ENCODE results near the gene KATNBL1. TPM values are rescaled to one million over a fixed set of nuclear protein-coding genes. Genes with fewer than 3 reads are reported as not detected.

The KATNBL1 gene
- total and polyA plus RNA-seq, 2 experiments from 2014 or later: 55.4 to 166 TPM

GRCh38 chr15:34128898-34129297 is 81.0 kb downstream of the KATNBL1 start:
- no peaks in the 10 kb centered on the region for H4K20me1 ChIP-seq (ENCODE audit: insufficient read depth, poor library complexity, severe bottlenecking)
- H3K36me3 ChIP-seq (replicated peaks; ENCODE audit: insufficient read depth, low read depth): no peaks in the 10 kb centered on the region
- H3K4me3 ChIP-seq: no peak overlapping the region
- no peaks in the 10 kb centered on the region for H3K9me2 ChIP-seq (replicated peaks; ENCODE audit: insufficient read depth)
- no peaks in the 10 kb centered on the region for H3K27me3 ChIP-seq
- no peak for DNase-seq (ENCODE audit: low spot score)
- H3K79me2 ChIP-seq: no peaks in the 10 kb centered on the region
- no peak overlapping the region for H3K27ac ChIP-seq
- WGBS (ENCODE audit: low lambda C conversion rate, missing lambda C conversion rate): 45% methylated on average over 2 of the region's 2 CpGs
- TF ChIP-seq CTCF (IDR thresholded peaks at IDR 0.05; ENCODE audit: poor library complexity): no peak
- no peak for TF ChIP-seq EZH2phosphoT487 (IDR thresholded peaks at IDR 0.05; ENCODE audit: low read depth, severe bottlenecking, unreplicated experiment)
- TF ChIP-seq EZH2 (IDR thresholded peaks at IDR 0.05; ENCODE audit: borderline replicate concordance): no peak
- H2AFZ ChIP-seq: no peak overlapping the region
- H3K4me1 ChIP-seq (ENCODE audit: insufficient read depth): no peaks in the 10 kb centered on the region
- no peaks in the 10 kb centered on the region for H3K9me3 ChIP-seq (ENCODE audit: low read depth)
- H3K4me2 ChIP-seq: no peak overlapping the region

GRCh38 chr15:34126522-34126921 is 83.4 kb downstream of the KATNBL1 start:
- TF ChIP-seq EZH2 (IDR thresholded peaks at IDR 0.05; ENCODE audit: borderline replicate concordance): no peak
- no peak for TF ChIP-seq CTCF (IDR thresholded peaks at IDR 0.05; ENCODE audit: poor library complexity)
- no peak for TF ChIP-seq EZH2phosphoT487 (IDR thresholded peaks at IDR 0.05; ENCODE audit: low read depth, severe bottlenecking, unreplicated experiment)
- Histone ChIP-seq H2AFZ (no peak overlapping the region), H3K9me2 (replicated peaks; ENCODE audit: insufficient read depth) (no peaks in the 10 kb centered on the region), H3K27me3 (no peaks in the 10 kb centered on the region), H4K20me1 (ENCODE audit: insufficient read depth, poor library complexity, severe bottlenecking) (no peaks in the 10 kb centered on the region), H3K9me3 (ENCODE audit: low read depth) (no peaks in the 10 kb centered on the region), H3K4me3 (no peak overlapping the region), H3K27ac (no peak overlapping the region), H3K36me3 (replicated peaks; ENCODE audit: insufficient read depth, low read depth) (no peaks in the 10 kb centered on the region), H3K4me2 (no peak overlapping the region), H3K79me2 (no peaks in the 10 kb centered on the region), H3K4me1 (ENCODE audit: insufficient read depth) (no peaks in the 10 kb centered on the region)
- DNase-seq (ENCODE audit: low spot score): no peak

- Histone ChIP-seq H3K9me3 (ENCODE audit: low read depth) (no peaks in the 10 kb centered on the region), H4K20me1 (ENCODE audit: insufficient read depth, poor library complexity, severe bottlenecking) (no peaks in the 10 kb centered on the region), H2AFZ (no peak overlapping the region), H3K27ac (no peak overlapping the region), H3K4me1 (ENCODE audit: insufficient read depth) (no peaks in the 10 kb centered on the region), H3K36me3 (replicated peaks; ENCODE audit: insufficient read depth, low read depth) (no peaks in the 10 kb centered on the region), H3K27me3 (no peaks in the 10 kb centered on the region), H3K79me2 (no peaks in the 10 kb centered on the region), H3K4me3 (no peak overlapping the region), H3K4me2 (no peak overlapping the region), H3K9me2 (replicated peaks; ENCODE audit: insufficient read depth) (no peaks in the 10 kb centered on the region)
- WGBS (ENCODE audit: low lambda C conversion rate, missing lambda C conversion rate): 63% methylated on average over 1 of the region's 1 CpG
- no peak for DNase-seq (ENCODE audit: low spot score)
- no peak for TF ChIP-seq EZH2 (IDR thresholded peaks at IDR 0.05; ENCODE audit: borderline replicate concordance)
- no peak for TF ChIP-seq CTCF (IDR thresholded peaks at IDR 0.05; ENCODE audit: poor library complexity)
- no peak for TF ChIP-seq EZH2phosphoT487 (IDR thresholded peaks at IDR 0.05; ENCODE audit: low read depth, severe bottlenecking, unreplicated experiment)
These were observed 84.0 kb downstream of the KATNBL1 start for GRCh38 chr15:34125945-34126344.

- no peaks in the 10 kb centered on the region for H3K4me1 ChIP-seq (ENCODE audit: insufficient read depth)
- H3K27me3 ChIP-seq: no peaks in the 10 kb centered on the region
- H4K20me1 ChIP-seq (ENCODE audit: insufficient read depth, poor library complexity, severe bottlenecking): no peaks in the 10 kb centered on the region
- no peak overlapping the region for H3K27ac ChIP-seq
- H3K36me3 ChIP-seq (replicated peaks; ENCODE audit: insufficient read depth, low read depth): no peaks in the 10 kb centered on the region
- TF ChIP-seq EZH2 (IDR thresholded peaks at IDR 0.05; ENCODE audit: borderline replicate concordance) (no peak), EZH2phosphoT487 (IDR thresholded peaks at IDR 0.05; ENCODE audit: low read depth, severe bottlenecking, unreplicated experiment) (no peak), CTCF (IDR thresholded peaks at IDR 0.05; ENCODE audit: poor library complexity) (no peak)
- DNase-seq (ENCODE audit: low spot score): no peak
- no peak overlapping the region for H3K4me3 ChIP-seq
- H2AFZ ChIP-seq: no peak overlapping the region
- H3K9me2 ChIP-seq (replicated peaks; ENCODE audit: insufficient read depth): no peaks in the 10 kb centered on the region
- H3K79me2 ChIP-seq: no peaks in the 10 kb centered on the region
- H3K4me2 ChIP-seq: no peak overlapping the region
- WGBS (ENCODE audit: low lambda C conversion rate, missing lambda C conversion rate): 88% methylated on average over 4 of the region's 4 CpGs
- no peaks in the 10 kb centered on the region for H3K9me3 ChIP-seq (ENCODE audit: low read depth)
These were observed 85.2 kb downstream of the KATNBL1 start for GRCh38 chr15:34124651-34125050.
